ACHN (cell line): ENCODE results near the gene EIF2B5.
"Not testable (repeated sequence)": the region's sequence is repeated elsewhere in the genome, so short reads cannot be mapped to it uniquely, and the experiment has no call there.

Experiments used
- DNase-seq: peaks from one replicate; pipeline ENCODE4 v3.0.0-alpha.2; 2015
- in situ Hi-C: cut with HindIII; loops from 2 replicates; pipeline ENCODE4 v1.10.0; 2017; ENCODE audit warnings: low sequenced_read_pairs, low pct_ligation_motif_present, low pct_unique_long_range_greater_than_20kb

EIF2B5 gene

GRCh38 chr3:184135149-184135910, at the start of gene EIF2B5:
Gene EIF2B5 (plus strand): TSS chr3:184135358. CDS start chr3:184135386, 28 bp downstream.
- in situ Hi-C loops = no loop called here
- peak; percentile 83 for DNase-seq

DNA sequence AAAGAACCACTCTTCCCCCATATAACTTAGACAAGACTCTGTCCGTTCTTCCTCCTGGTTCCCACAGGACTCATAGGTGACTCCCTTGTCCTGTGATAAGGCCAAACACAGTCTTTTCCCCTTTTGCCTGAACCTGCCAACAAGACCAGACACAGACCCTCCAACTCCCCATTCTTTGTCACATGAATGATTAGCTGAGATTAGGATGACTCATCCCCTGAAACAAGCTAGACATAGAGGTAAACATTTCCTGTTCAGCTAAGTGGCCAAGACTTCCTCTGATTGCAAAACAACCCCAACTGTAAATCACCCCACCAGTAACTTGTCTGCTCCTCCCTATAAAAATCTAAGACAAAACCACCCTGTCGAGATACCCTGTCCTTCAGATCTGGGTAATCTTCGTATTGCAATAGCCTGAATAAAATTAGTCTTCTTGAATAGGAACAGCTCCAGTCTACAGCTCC, 49.7 kb upstream of the EIF2B5 start:
- in situ Hi-C loops = no loop called here
- DNase-seq = peak; percentile 3

DNA sequence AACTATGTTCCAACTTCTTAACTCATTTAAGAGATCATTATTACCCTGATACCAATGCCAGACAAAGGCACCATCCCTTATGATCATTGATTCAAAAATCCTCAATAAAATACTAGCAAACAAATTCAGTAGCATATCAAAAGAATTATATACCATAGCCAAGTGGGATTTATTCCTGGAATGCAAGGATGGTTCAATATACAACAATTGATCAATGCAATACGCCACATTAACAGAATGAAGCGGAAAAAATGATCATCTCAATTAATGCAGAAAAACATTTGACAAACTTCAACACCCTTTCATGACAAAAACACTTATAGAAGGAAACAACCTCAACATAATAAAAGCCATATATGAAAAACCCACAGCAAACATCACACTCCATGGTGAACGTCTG, 43.0 kb upstream of the EIF2B5 start:
- no peak for DNase-seq
- in situ Hi-C loops = no loop called here

GRCh38 chr3:184096811-184097383, 38.3 kb upstream of the EIF2B5 start, which contains the start of gene HTR3E:
Gene HTR3E (plus strand): TSS chr3:184097064. CDS start chr3:184097530, 466 bp downstream.
- in situ Hi-C loops = no loop called here
- DNase-seq = no peak

DNA sequence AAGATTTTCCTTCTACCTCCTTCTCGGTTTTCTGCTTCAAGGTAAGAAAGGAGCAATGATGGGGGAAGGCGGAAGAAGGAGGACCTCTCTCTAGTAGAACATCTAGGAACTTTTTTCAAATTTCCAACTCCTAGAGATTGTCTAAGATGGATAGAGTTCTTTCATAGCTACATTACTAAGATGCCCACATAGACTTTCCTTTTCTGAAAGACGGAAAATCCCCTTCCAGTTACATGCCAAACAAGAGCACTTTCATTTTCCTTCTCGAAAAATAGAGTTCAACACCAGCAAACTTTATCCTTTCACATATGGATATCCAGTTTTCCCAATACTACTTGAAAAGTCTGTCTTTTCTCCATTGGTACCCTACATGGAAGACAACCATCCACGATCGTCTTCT, 37.6 kb upstream of the EIF2B5 start:
- DNase-seq = no peak
- in situ Hi-C loops = no loop called here

DNA sequence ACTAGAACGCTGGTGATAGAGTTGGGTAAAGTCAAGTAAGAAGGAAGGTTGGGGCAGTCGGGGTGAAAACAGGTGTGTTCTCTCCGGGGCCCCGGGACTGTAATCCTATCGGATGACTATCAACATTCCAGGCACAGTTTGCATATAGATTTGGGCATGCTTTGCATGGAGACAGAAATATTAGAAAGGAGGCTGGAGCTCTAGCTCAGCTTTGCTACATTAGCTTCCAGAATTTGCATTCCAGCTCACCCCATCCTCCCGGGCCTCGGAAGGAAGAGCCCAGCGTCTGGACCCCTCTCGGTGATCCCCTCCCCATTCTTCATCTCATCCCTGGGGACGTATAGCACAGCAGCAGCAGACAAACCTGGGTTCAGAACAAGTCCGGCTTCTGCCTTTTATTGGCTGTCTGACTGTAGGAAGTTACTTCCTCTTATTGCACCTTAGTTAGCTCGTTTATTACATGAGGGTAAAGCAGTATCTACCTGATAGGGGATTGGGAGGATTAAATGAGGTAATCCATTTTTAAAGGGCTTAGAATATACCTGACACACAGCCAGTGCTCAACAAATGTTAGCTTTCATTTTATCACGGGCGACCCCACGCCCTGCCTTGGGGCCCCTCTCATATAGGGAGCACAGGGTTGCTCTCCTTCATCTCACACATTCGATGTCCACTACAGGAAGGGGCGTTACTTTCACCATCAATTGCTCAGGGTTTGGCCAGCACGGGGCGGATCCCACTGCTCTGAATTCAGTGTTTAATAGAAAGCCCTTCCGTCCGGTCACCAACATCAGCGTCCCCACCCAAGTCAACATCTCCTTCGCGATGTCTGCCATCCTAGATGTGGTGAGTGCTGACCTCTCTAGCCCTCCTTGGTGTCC, 35.1 kb upstream of the EIF2B5 start:
- in situ Hi-C loops = no loop called here
- DNase-seq = no peak

DNA sequence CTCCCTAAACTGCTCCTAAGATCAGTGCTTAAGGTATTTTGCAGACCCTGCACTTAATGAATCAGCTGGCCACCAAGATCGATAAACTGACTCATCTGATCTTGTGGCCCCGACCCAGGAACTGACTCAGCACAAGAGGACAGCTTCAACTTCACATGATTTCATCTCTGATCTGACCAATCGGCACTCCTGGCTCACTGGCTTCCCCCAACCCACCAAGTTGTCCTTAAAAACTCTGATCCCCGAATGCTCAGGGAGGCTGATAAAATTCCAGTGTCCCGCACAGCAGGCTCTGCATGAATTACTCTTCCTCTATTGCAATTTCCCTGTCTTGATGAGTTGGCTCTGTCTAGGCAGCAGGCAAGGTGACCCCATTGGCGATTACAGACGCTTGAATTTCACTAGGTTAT, 24.8 kb upstream of the EIF2B5 start:
- in situ Hi-C loops = no loop called here
- DNase-seq = peak; percentile 69

GRCh38 chr3:184116017-184116416, 19.1 kb upstream of the EIF2B5 start:
- no peak for DNase-seq
- in situ Hi-C loops = no loop called here

DNA sequence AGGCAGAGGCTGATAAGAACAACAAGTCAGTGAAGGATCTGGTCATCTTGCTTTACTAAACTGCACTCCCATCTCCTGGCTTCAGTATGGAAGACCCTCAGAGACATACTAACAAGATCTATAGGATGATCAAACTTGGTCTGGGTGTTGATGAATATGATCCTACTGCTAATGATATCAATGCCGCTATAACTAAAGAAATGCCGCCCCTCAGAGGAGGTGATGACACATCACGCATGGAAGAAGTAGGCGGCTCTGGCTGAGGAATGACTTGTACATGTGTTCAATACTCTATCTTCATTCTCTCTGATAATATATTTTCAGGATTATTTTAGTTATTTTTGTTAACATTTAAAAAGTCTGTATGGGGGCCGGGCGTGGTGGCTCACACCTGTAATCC, 17.5 kb upstream of the EIF2B5 start:
- in situ Hi-C loops = no loop called here
- DNase-seq = no peak

GRCh38 chr3:184121031-184121430, 14.1 kb upstream of the EIF2B5 start:
- in situ Hi-C loops, DNase-seq: not testable (repeated sequence)

GRCh38 chr3:184126006-184126405, 9.2 kb upstream of the EIF2B5 start:
- in situ Hi-C loops = no loop called here
- DNase-seq = no peak

DNA sequence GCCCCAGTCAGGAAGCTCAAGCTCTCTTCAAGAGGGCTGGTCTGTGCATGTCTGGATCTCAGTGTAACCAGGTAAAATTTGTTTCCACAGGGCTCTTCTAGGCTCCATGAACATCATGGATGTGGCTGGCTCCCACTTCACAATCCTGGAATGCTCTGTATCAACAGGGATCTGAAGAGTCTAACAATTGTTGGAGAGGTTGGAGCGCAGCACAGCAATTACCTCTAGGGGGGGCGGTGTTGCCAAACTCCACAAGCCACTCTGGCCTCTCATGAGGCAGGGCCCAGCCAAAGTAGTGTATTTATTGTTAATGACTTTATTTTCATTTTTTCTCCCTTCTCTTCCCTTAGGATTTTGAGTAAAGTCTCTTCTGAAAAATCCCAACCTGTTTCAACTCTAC, 6.1 kb upstream of the EIF2B5 start:
- in situ Hi-C loops = no loop called here
- peak; percentile 42 for DNase-seq

- in situ Hi-C loops = no loop called here
- DNase-seq = no peak
These were observed 2.2 kb upstream of the EIF2B5 start for GRCh38 chr3:184132945-184133344.

GRCh38 chr3:184133840-184134745, 1.1 kb upstream of the EIF2B5 start:
- peak; percentile 82 for DNase-seq
- in situ Hi-C loops = no loop called here

DNA sequence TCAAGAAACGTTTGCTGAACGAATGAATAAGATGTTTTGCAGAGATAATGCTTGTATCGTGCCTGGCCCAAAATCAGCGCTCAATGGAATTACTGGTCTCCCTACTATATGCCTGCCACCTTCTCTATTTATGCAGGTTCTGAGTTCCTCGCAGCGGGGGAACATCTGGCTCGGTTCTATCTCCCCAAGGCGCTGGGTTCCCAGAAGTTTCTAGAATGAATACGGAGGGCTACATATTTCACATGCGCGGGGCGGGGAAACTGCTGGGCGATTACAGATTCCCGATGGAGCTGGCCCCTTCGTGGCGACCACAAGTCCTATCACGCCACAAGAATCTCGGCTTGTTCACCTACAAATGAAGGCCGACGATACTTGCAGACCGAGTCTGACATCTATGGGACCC, 411 bp upstream of the EIF2B5 start:
- no peak for DNase-seq
- in situ Hi-C loops = no loop called here

- in situ Hi-C loops = no loop called here
- no peak for DNase-seq
These were observed 728 bp downstream of the EIF2B5 start for GRCh38 chr3:184135911-184136260.

- DNase-seq = no peak
- in situ Hi-C loops = no loop called here
These were observed 5.3 kb downstream of the EIF2B5 start for GRCh38 chr3:184140436-184140835.

- DNase-seq = no peak
- in situ Hi-C loops = no loop called here
These were observed 7.0 kb downstream of the EIF2B5 start for GRCh38 chr3:184142199-184142598.
